ENCODE data around the gene ASPHD1. TPM values are rescaled to one million over a fixed set of nuclear protein-coding genes. Genes with fewer than 3 reads are reported as not detected.

ASPHD1 gene
- total RNA-seq, 1 donor from 2014 or later, result 14.2 TPM

- peak within 1 kb of the TSS; percentile 63 for H3K4me3 ChIP-seq (ENCODE audit: low read depth, low read length)
- DNase-seq (ENCODE audit: low read depth), result peak; percentile 70
- TF ChIP-seq, protein P1, sequence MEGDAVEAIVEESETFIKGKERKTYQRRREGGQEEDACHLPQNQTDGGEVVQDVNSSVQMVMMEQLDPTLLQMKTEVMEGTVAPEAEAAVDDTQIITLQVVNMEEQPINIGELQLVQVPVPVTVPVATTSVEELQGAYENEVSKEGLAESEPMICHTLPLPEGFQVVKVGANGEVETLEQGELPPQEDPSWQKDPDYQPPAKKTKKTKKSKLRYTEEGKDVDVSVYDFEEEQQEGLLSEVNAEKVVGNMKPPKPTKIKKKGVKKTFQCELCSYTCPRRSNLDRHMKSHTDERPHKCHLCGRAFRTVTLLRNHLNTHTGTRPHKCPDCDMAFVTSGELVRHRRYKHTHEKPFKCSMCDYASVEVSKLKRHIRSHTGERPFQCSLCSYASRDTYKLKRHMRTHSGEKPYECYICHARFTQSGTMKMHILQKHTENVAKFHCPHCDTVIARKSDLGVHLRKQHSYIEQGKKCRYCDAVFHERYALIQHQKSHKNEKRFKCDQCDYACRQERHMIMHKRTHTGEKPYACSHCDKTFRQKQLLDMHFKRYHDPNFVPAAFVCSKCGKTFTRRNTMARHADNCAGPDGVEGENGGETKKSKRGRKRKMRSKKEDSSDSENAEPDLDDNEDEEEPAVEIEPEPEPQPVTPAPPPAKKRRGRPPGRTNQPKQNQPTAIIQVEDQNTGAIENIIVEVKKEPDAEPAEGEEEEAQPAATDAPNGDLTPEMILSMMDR (conservative IDR thresholded peaks at IDR 0.05; ENCODE audit: low read depth, low read length), result peak; percentile 45
These were observed 679 bp upstream of the ASPHD1 start, which contains the start of gene SEZ6L2 for GRCh38 chr16:29899516-29900101. SEZ6L2 (minus strand) TSS chr16:29899550; CDS start chr16:29899019, 531 bp downstream.

DNA sequence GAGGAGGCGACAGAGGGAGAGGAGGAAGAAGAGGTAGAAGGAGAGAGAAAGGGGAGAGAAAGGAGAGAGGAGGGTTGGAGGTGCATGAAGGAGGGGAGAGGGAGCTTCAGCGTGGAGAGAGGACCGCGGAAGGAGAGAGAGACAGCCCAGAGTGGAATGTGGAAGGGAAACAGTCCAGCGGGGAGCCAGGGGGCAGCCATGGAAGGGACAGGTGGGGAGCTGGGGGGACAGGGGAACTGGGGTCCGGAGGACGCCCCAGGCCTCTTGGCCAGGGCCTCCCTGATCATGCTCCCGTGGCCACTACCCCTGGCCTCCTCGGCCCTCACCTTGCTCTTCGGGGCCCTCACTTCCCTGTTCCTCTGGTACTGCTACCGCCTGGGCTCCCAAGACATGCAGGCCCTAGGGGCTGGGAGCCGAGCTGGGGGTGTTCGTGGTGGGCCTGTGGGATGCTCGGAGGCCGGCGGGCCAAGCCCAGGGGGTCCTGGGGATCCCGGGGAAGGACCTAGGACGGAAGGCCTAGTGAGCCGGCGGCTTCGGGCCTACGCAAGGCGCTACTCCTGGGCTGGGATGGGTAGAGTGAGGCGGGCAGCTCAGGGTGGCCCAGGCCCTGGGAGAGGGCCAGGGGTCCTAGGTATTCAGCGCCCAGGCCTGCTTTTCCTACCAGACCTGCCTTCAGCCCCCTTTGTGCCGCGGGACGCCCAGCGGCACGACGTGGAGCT lies 759 bp downstream of the ASPHD1 start:
- TF ChIP-seq, protein P1 (conservative IDR thresholded peaks at IDR 0.05; ENCODE audit: low read depth, low read length), result no peak
- peak overlapping the region; percentile 63 for H3K4me3 ChIP-seq (ENCODE audit: low read depth, low read length)
- DNase-seq (ENCODE audit: low read depth), result no peak

GRCh38 chr16:29901607-29901945 lies 1.3 kb downstream of the ASPHD1 start:
- TF ChIP-seq, protein P1 (conservative IDR thresholded peaks at IDR 0.05; ENCODE audit: low read depth, low read length), result no peak
- H3K4me3 ChIP-seq (ENCODE audit: low read depth, low read length), result peak overlapping the region; percentile 63
- DNase-seq (ENCODE audit: low read depth), result no peak

- TF ChIP-seq, protein P1 (conservative IDR thresholded peaks at IDR 0.05; ENCODE audit: low read depth, low read length), result no peak
- DNase-seq (ENCODE audit: low read depth), result no peak
- H3K4me3 ChIP-seq (ENCODE audit: low read depth, low read length), result no peak overlapping the region
These were observed 3.3 kb downstream of the ASPHD1 start for GRCh38 chr16:29903590-29903989.

- TF ChIP-seq, protein P1 (conservative IDR thresholded peaks at IDR 0.05; ENCODE audit: low read depth, low read length), result no peak
- DNase-seq (ENCODE audit: low read depth), result no peak
- H3K4me3 ChIP-seq (ENCODE audit: low read depth, low read length), result no peak overlapping the region
These were observed 4.7 kb downstream of the ASPHD1 start for GRCh38 chr16:29904947-29905346.

- no peak overlapping the region for H3K4me3 ChIP-seq (ENCODE audit: low read depth, low read length)
- TF ChIP-seq, protein P1 (conservative IDR thresholded peaks at IDR 0.05; ENCODE audit: low read depth, low read length), result no peak
- DNase-seq (ENCODE audit: low read depth), result no peak
These were observed 5.4 kb downstream of the ASPHD1 start for GRCh38 chr16:29905668-29906067.

All from epithelial cell of proximal tubule (primary cell).